GM12874 (cell line): ENCODE data around the gene ATRIP.

ENCODE experiments used
- TF ChIP-seq, protein P1 (sequence below): IDR thresholded peaks from 2 replicates; pipeline ENCODE4 v1.5.1; 2011; ENCODE audit warnings: low read depth, mild to moderate bottlenecking, control low read depth, low read length, moderate library complexity; ENCODE audit not compliant: insufficient read depth

ATRIP gene

DNA sequence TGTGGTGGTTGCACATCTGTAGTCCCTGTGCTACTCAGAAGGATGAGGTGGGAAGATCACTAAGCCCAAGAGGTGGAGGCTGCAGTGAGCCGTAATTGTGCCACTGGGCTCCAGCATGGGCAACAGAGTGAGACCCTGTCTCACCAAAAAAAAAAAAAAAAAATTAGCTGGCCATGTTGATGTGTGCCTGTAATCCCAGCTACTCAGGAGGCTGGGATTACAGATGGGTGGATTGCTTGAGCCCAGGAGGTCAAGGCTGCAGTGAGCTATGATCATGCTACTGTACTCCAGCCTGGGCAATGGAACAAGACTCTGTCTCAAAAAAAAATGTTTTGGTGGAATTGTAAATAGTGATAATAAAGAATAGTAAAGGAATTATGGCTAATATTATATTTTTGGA, 9.9 kb downstream of the ATRIP start:
- TF ChIP-seq, protein P1, sequence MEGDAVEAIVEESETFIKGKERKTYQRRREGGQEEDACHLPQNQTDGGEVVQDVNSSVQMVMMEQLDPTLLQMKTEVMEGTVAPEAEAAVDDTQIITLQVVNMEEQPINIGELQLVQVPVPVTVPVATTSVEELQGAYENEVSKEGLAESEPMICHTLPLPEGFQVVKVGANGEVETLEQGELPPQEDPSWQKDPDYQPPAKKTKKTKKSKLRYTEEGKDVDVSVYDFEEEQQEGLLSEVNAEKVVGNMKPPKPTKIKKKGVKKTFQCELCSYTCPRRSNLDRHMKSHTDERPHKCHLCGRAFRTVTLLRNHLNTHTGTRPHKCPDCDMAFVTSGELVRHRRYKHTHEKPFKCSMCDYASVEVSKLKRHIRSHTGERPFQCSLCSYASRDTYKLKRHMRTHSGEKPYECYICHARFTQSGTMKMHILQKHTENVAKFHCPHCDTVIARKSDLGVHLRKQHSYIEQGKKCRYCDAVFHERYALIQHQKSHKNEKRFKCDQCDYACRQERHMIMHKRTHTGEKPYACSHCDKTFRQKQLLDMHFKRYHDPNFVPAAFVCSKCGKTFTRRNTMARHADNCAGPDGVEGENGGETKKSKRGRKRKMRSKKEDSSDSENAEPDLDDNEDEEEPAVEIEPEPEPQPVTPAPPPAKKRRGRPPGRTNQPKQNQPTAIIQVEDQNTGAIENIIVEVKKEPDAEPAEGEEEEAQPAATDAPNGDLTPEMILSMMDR: no peak

DNA sequence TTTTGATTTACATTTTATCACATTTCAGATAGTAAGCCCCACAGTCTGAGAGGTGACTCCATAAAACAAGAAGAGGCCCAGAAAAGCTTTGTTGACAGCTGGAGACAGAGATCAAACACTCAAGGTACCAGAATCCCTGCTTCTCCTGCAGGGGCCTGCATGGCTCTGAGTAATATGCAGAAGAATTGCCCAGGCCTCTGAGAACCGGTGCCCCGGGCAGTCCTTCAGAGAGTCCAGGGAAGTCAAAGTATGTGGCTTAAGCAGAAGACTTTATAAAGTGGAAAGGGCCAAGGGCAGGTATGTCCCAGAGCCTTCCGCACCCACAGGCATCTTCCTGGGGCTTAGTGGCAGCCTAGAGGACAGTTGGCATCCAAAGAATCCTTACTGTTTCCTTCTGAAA, 12.8 kb downstream of the ATRIP start:
- TF ChIP-seq, protein P1: no peak

DNA sequence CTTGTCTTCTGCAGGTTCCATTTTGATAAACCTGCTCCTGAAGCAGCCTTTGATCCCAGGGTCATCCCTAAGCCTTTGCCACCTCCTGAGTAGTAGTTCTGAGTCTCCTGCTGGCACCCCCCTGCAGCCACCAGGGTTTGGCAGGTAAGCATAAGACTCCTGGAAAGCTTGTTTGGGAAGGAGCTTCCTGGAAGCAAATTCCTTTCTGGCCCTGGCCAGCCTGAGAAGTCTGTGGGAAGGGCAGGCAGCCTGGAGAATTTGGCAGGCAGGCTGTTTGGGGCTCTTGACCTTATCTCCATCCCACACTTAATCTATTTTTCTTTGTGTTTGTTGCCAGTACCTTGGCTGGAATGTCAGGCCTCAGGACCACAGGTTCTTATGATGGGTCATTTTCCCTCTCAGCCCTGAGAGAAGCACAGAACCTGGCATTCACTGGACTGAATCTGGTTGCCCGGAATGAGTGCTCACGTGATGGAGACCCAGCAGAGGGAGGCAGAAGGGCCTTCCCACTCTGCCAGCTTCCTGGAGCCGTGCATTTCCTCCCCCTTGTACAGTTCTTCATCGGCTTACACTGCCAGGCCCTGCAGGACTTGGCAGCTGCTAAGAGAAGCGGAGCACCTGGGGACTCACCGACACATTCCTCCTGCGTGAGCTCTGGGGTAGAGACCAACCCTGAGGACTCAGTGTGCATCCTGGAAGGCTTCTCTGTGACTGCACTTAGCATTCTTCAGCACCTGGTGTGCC, 13.4 kb downstream of the ATRIP start:
- TF ChIP-seq, protein P1: no peak

DNA sequence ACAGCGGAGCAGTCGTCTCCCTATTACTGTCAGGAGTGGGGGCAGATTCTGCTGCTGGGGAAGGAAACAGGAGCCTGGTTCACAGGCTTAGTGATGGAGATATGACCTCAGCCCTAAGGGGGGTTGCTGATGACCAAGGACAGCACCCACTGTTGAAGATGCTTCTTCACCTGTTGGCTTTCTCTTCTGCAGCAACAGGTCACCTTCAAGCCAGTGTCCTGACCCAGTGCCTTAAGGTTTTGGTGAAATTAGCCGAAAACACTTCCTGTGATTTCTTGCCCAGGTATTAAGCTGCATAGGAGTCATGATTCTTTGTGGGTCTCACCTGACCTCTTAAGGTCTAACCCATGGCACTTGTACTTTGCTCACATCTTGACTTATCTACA, 14.0 kb downstream of the ATRIP start:
- TF ChIP-seq, protein P1: no peak

DNA sequence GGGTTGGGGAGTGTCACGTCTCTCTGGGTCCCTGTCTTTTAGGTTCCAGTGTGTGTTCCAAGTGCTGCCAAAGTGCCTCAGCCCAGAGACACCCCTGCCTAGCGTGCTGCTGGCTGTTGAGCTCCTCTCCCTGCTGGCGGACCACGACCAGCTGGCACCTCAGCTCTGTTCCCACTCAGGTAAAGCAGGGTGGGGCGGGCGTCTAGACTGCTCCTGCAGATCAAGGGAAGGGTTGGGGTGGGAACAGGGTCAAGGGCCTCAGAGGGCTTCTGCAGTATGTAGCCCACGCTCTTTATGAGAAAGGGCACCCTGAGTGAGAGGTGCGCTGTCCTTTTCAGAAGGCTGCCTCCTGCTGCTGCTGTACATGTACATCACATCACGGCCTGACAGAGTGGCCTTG, 17.2 kb downstream of the ATRIP start:
- TF ChIP-seq, protein P1: no peak

DNA sequence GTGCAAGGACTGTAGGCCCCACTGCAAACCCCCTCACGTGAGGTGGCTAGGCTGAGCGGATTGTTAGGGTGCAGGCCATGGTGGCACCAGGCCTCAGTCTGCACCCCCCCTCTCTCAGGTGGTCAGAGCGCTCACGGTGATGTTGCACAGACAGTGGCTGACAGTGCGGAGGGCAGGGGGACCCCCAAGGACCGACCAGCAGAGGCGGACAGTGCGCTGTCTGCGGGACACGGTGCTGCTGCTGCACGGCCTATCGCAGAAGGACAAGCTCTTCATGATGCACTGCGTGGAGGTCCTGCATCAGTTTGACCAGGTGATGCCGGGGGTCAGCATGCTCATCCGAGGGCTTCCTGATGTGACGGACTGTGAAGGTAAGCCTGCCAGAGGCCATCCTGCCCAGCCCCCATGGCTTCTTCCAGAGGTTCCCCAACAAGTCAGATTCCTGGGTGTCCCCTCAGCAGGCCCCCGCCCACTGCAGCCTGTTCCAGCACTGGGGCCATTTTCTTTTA, 18.2 kb downstream of the ATRIP start:
- TF ChIP-seq, protein P1: no peak

DNA sequence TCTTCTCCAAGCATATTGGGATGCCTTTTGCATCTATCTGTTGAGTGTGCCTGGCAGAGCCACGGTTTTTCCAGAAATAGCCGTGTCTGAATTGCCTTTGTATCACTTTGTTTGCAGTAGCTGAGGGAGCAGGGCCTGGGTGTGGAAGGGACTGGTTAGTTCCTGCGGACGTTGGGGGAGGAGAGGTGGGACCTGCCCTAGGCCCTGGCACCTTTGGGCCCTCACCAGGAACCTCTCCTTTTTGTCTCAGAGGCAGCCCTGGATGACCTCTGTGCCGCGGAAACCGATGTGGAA, 18.6 kb downstream of the ATRIP start:
- TF ChIP-seq, protein P1: no peak
